Stimulated activated CD8-positive, alpha-beta memory T cell treated with anti-CD3 and anti-CD28 coated beads, Interleukin-7, amount 100 ng/mL, for 24 hours (primary cell): ENCODE results near the gene ME1.
"Not testable (repeated sequence)": the region's sequence is repeated elsewhere in the genome, so short reads cannot be mapped to it uniquely, and the experiment has no call there.

ENCODE experiments used
- DNase-seq: peaks from one replicate; pipeline ENCODE4 v3.0.0-alpha.2; 2020; ENCODE audit warnings: low read depth

Gene ME1

GRCh38 chr6:83430611-83431544 is at the start of gene ME1:
ME1 (minus strand) TSS chr6:83431051; CDS start chr6:83430954, 97 bp downstream.
- DNase-seq = no peak

DNA sequence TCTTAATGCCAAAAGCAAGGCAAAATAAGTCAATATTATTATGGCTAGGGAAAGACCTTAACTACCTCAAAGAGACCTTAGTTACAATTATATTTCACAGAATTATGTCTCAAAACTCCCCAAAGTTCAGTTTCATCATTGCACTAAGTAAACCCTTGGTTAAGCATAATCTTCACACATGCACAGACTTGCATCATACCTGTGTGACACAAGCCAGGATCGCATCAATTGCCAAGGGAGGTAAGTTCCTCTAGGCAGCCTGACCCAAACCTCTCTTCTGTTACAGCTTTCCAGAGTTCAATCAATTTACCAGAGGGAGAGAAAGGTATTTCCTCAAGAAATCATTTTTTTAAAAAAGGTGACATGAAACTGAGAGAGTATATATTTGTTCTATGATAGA is 49.6 kb upstream of the ME1 start:
- DNase-seq = no peak

DNA sequence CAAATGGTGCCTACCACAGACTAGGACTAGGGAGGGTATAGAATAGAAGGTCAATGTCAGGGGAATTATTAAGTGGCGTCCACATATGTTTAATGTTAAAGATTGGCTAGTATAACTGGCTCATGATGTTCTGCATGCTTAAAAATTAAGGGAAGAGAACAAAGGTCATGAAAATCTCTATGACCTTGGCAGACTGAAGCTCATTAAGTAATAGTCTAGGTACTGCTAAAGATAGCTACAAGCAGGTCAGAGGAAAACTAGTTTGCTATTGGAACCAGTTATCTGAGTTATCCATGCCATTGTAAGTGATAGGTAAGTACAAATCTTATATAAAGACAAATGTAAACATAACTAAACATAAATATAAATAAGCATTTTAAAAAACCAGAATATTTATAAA is 48.5 kb upstream of the ME1 start:
- no peak for DNase-seq

GRCh38 chr6:83476971-83477370 is 46.1 kb upstream of the ME1 start:
- no peak for DNase-seq

- no peak for DNase-seq
Observed at GRCh38 chr6:83474309-83474708, 43.5 kb upstream of the ME1 start.

DNA sequence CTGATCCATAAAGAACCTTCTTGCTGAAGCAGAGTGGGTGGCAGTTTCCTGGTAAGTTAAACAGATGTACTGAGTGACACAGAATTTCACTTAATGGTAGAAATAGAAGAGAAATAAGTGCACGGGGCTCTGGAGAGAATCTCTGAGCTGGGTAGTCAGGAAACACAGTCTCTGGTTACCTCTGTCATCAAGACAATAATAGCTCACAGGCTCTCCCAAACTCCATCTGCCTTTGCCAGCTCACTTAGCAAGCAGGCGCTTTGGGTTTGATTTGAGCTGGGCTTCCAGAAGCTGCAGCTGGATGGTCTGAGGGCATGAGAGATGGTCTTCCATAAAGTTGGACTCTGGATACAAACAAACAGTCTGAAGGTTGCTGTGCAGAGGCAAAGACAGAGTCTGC is 41.9 kb upstream of the ME1 start:
- DNase-seq = no peak

- no peak for DNase-seq
Observed at GRCh38 chr6:83470587-83470986, 39.7 kb upstream of the ME1 start.

- no peak for DNase-seq
Observed at GRCh38 chr6:83470001-83470400, 39.1 kb upstream of the ME1 start.

- DNase-seq = no peak
Observed at GRCh38 chr6:83467620-83468036, 36.8 kb upstream of the ME1 start.

DNA sequence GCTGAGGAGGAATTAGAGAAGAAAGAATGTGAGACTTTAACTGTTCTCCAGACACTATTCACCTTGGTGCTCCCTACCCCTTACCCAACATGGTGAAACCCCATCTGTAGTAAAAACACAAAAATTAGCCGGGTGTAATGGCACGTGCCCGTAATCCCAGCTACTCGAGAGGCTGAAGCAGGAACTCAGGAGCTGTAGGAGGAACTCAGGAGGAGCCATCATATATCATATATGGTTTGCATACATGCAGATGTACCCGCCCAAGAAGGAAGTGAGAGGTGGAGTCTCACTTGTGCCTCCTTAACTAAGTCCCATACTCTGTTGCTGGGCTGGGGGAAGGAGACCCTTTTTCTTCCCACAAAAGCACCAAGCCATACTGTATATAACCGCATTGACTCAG is 35.5 kb upstream of the ME1 start:
- no peak for DNase-seq

- DNase-seq = no peak
Observed at GRCh38 chr6:83464381-83465140, 33.7 kb upstream of the ME1 start.

DNA sequence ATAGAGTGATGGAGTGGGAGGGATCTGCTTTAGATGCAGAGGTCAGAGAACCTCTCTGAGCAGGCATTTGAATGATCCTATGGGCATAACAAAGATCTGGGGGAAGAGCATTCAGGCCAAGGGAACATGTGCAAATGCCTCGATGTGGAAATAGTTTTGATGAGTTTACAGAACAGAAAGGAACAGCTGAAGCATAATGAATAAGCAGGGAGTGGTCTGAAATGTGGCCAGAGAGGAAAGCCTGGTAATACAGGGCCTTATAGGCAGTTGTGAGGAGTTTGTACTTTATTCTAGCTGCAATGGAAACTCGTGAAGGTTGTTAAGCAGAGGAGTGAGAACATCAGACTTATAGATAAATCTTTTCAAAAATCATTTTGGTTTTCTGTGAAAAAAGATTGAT is 33.0 kb upstream of the ME1 start:
- DNase-seq = no peak

DNA sequence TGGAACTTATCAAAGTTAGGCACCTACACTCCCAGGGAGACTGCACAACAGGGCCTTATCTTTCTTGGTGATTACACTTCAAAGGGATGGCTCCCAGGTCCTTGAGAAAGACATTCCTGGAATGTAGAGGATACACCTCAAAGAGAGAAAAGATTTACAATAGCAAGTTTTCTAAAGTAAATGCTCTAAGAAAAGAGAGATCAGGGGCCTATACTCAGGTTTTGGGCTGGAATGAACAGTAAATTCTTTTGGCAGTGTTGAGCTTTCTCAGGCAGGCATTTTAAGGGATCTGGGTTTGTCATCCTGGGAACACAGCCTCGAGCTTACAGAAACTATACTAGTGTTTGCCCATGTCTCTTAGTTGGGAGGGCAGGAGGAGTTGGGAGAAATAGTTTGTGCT is 31.7 kb upstream of the ME1 start:
- no peak for DNase-seq

DNA sequence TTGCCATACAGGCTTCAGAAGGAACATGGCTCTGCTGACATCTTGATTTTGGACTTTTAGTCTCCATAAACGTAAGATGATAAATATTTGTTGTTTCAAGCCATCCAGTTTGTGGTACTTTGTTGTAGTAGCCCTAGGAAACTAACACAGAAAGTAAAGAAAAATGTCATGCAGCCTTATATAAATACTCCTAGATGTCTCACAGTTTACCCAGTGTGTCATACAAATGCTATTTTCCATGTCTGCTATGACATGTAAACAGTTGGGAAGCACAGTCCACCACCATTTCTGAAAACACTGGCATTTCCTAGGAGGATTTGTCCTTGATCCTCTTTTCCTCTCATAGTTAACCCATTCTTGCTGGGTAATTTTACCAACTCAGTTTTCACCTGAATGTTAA is 30.6 kb upstream of the ME1 start:
- no peak for DNase-seq

DNA sequence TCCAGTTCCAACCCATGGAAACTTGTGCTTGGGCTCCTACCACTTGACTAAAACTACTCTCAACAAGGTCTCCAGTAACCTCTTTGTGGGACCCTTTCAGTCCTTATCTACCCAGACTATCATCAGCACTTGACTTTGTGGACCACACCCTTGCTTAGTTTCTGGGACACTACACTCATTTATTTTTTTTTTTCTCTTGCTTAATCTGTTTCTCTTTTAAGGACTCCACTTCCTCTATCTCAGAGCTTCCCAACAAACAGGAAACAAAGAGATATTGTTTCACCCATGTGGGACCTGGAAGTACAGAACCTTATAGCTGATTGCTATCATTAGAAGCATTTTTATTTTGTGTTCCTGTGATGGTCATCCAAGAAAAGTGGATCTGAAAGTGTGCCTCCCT is 28.8 kb upstream of the ME1 start:
- DNase-seq = no peak

- not testable (repeated sequence) for DNase-seq
Observed at GRCh38 chr6:83450015-83450414, 19.2 kb upstream of the ME1 start.

DNA sequence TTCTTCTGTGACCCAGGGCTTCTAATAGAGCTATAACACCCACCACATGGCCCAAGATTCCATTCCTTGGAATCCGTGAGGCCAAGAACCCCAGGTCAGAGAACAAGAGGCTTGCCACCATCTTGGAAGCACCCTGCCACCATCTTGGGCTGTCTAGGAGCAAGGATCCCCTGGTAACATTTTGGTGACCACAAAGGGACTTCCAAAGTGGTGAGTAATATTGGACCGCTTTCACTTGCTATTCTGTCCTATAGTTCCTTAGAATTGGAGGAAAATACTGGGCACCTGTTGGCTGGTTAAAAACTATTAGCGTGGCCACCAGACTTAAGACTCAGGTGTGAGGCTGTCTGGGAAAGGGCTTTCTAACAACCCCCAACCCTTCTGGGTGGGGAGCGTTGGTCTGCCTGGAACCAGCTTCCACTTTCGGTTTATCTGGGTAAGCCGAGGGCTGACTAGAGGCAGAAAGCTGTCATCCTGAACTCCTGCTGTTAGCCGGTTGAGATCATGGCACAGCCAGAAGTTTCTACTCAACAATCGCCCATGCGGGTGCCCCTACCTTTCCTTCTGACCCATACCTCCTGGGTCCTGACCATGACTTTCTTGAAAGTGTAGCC is 13.3 kb upstream of the ME1 start:
- DNase-seq = not testable (repeated sequence)

DNA sequence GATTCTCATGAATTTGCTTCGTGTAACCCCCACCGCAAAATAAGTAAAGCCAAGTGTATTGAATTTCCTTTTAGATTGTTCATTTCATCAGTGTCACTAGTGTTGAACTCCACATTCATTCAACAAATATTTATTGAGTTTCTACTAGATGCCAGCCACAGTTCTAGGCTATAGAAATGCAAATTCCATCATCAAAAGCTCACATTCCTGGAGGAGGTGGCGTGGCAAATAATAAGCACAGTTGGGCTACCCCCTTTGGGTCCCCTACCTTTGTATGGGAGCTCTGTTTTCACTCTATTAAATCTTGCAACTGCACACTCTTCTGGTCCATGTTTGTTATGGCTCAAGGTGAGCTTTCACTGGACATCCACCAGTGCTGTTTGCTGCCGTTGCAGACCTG is 12.7 kb upstream of the ME1 start:
- DNase-seq = no peak

DNA sequence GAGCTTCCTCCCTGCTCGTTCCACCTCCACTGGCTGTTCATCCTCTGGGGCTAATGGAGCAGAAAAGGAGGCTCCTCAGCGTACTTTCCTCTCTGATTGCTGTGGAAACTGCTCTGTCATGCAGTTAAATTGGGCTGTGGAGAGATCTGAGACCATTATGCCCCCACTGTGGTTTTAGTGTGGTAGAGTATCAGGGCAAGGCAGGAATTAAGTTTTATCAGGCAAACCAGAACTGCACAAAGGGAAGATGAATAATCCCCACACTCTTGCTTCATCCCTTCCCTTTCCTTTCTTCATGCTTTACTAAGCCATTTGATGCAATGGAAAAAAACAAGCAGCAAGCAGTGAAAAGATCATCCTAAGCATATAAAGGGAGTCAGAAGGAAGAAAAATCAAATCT is 11.9 kb upstream of the ME1 start:
- DNase-seq = no peak

DNA sequence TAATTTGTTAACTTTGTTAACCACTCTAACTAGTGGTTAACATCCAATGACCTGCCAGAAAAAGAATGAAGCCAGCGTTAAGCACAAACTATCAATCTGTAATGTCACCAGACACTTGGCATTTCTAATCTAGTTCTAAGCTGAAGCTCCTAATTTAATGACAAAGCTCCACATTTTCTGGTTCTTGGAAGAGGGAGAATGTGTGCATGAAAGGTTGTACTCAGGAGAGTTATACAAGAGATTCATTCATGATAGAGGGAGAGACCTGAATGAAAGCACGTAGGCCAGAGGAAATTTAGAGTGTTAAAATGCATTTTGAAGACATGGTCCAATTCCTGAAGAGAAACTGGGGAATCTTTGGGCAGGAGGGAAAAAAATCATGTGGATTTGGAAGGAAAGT is 8.3 kb upstream of the ME1 start:
- DNase-seq = no peak

GRCh38 chr6:83436674-83437073 is 5.8 kb upstream of the ME1 start:
- DNase-seq = no peak

DNA sequence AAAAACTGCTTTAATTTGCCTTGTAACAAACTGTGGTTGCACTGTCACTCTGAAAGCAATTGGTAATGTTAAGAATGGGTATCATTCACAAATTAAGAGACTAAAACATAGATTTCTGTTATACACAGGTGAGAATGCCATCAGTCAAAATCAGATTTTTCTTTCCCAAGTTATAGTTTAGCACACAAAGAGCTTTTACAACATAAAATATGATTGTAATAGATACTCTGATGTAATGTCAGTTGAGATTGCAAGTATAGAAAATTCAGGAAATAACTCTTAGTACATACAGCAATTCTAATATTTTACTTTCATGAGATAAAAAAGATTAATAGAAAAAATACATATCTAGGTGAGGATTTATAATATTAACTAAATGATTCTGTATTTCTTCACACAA is 2.3 kb upstream of the ME1 start:
- no peak for DNase-seq

GRCh38 chr6:83432636-83433035 is 1.8 kb upstream of the ME1 start:
- DNase-seq = no peak
